Measurements from ENCODE around the gene C4orf51.

The C4orf51 gene

GRCh38 chr4:145757188-145757587 is 77.2 kb downstream of the C4orf51 start:
- no peak for DNase-seq (ENCODE audit: low read depth)

GRCh38 chr4:145760176-145760575 is 80.2 kb downstream of the C4orf51 start:
- peak; percentile 8 for DNase-seq (ENCODE audit: low read depth)

- no peak for DNase-seq (ENCODE audit: low read depth)
Observed at GRCh38 chr4:145760961-145761929, 81.3 kb downstream of the C4orf51 start.

GRCh38 chr4:145762719-145763118 is 82.8 kb downstream of the C4orf51 start:
- no peak for DNase-seq (ENCODE audit: low read depth)

GRCh38 chr4:145763399-145763798 is 83.5 kb downstream of the C4orf51 start:
- DNase-seq (ENCODE audit: low read depth) = no peak

- DNase-seq (ENCODE audit: low read depth) = no peak
Observed at GRCh38 chr4:145766273-145766672, 86.3 kb downstream of the C4orf51 start.

- DNase-seq (ENCODE audit: low read depth) = no peak
Observed at GRCh38 chr4:145769450-145770037, 89.6 kb downstream of the C4orf51 start.

GRCh38 chr4:145770124-145770523 is 90.2 kb downstream of the C4orf51 start:
- no peak for DNase-seq (ENCODE audit: low read depth)

- no peak for DNase-seq (ENCODE audit: low read depth)
Observed at GRCh38 chr4:145772347-145772746, 92.4 kb downstream of the C4orf51 start.

- DNase-seq (ENCODE audit: low read depth) = no peak
Observed at GRCh38 chr4:145773581-145774234, 93.8 kb downstream of the C4orf51 start.

- DNase-seq (ENCODE audit: low read depth) = no peak
Observed at GRCh38 chr4:145774473-145774872, 94.5 kb downstream of the C4orf51 start.

- DNase-seq (ENCODE audit: low read depth) = no peak
Observed at GRCh38 chr4:145775406-145775805, 95.5 kb downstream of the C4orf51 start.

- no peak for DNase-seq (ENCODE audit: low read depth)
Observed at GRCh38 chr4:145776208-145776607, 96.3 kb downstream of the C4orf51 start.

- DNase-seq (ENCODE audit: low read depth) = no peak
Observed at GRCh38 chr4:145779319-145779801, 99.4 kb downstream of the C4orf51 start.

GRCh38 chr4:145781351-145781750 is 101.4 kb downstream of the C4orf51 start:
- no peak for DNase-seq (ENCODE audit: low read depth)

Measured in activated T-cell treated with anti-CD3 and anti-CD28 coated beads for 24 hours (primary cell).